ENCODE data around the gene OGFR.

- TF ChIP-seq CTCF (IDR thresholded peaks at IDR 0.05), result no peak
- TF ChIP-seq POLR2AphosphoS5 (IDR thresholded peaks at IDR 0.05), result no peak
- no peak for TF ChIP-seq EP300 (IDR thresholded peaks at IDR 0.05)
Measured at GRCh38 chr20:62839261-62839660, 34.6 kb downstream of the OGFR start.
